ENCODE measurements around the gene PPP6R3.
"Not testable (repeated sequence)": the region's sequence is repeated elsewhere in the genome, so short reads cannot be mapped to it uniquely, and the experiment has no call there.

GRCh38 chr11:68623706-68624105, 163.2 kb downstream of the PPP6R3 start:
- TF ChIP-seq CTCF (IDR thresholded peaks at IDR 0.05); SIN3A (IDR thresholded peaks at IDR 0.05; ENCODE audit: borderline replicate concordance, insufficient read depth, low read depth, low read length); POLR2AphosphoS5 (IDR thresholded peaks at IDR 0.05; ENCODE audit: low read depth, low read length): not testable (repeated sequence)

Measured in Panc1 (cell line).